GM19043 (cell line): ENCODE data around the gene CCDC80.

Experiments
- ATAC-seq: cut with Tn5 transposase; IDR thresholded peaks from one replicate; pipeline ENCODE4 v1.9.1; 2021; ENCODE audit warnings: low read depth; ENCODE audit not compliant: unreplicated experiment

Gene CCDC80

DNA sequence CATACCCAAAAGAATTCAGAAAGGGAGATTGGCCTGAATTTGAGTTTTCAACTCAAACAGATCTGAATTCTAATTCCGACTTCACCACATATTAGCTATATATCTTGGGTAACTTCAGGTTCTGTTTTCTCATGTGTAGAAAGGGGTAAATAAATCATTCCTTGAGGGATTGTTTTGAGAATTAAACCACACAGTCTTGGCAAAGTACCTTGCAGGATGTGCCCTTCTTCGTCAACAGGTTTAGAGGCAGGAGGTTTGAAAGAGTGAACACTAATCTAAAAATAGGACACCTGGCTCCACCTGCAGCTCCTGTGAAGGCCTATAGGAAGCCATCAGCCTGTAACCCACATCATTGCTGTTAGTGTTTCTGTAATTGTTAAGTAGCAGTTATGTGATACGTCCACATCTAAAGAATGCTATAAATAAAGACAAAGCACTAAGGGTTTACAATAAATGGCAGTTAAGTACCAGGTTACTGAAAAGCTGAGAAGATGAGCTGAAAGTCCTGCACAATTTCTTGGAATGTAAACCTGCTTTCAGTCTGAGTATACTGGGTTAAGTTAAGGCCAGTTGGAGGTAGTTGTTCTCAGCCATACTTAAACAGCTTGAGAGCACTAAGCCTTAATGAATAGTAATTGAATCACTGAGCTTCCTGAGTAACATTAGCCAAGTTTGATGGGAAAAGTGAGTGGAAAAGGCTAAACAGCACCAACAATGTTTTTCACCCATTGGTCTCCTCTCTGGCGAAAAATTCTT lies 6.0 kb downstream of the CCDC80 start:
- ATAC-seq, result no peak

DNA sequence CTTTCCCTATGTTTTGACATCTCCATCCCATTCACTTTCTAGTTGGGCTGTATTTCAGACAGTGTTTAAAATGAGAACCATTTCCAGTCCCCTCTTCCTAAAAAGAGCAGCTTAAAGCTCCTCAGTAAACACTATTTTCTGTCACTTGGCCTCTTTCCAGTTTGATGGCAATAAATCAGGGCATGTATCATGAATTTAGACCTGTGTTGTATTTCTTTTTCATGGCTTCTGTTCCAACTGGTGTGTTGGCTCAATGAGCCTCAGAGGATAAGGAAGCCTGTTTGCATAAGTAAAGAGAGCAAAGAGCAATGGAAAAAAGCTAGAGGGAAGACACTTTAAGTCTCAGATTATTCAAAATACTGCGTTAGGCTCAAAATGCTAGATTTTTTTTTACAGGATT lies 7.2 kb downstream of the CCDC80 start:
- ATAC-seq, result no peak

DNA sequence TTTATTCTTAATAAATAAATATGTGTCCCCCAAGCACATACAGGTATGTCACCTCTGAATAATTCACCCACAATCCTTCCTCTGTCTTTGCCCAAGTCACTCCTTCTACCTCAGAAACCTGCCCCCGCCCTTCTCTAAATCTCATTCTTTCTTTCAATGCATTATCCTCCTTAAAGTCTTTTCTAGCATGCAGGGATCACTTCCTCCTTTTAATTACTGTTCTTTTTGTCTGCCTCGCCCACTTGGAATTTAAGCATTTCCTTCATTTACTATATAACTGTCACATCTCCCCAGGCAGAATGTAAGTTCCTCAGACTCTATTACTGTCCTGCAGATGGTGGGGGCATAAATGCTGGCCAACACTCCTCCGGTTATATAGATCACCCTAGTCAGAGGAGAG lies 7.8 kb downstream of the CCDC80 start:
- no peak for ATAC-seq

DNA sequence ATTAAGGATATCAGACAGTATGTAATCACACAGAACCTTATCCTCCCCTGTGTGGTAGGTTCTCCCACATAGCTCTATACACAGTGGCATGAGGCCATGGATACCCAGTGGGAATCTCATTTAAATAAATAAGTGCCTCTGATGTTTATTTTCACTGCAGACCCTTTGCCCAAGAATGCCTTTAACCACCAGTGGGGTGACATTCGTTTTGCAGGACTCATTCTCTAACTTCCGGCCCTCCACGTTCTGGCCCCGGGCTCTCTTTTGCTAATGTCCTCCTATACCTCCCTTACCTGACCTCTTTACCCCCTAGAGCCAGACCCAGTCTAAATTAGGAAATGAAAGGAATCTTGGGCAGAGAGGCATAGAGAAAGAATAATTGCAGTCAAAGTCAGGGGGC lies 8.3 kb downstream of the CCDC80 start:
- ATAC-seq, result no peak

DNA sequence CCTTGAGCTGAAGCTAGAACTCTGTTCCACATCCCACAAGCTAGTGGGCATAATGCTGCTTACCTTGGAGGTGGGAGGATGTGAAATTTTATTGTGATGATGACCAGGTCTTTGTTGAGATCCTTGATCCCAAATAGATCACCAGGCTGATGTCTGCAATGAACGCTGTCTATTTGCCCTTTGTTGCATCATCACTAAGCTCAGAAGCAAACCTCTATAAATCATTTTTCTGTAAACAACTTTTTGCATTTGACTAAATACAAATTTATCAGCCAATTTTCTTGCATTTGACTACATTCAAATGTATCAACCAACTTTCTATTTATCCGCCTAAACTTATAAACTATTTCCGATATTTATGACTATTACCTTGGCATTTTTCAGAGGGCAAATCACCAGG lies 9.7 kb downstream of the CCDC80 start:
- ATAC-seq, result no peak

DNA sequence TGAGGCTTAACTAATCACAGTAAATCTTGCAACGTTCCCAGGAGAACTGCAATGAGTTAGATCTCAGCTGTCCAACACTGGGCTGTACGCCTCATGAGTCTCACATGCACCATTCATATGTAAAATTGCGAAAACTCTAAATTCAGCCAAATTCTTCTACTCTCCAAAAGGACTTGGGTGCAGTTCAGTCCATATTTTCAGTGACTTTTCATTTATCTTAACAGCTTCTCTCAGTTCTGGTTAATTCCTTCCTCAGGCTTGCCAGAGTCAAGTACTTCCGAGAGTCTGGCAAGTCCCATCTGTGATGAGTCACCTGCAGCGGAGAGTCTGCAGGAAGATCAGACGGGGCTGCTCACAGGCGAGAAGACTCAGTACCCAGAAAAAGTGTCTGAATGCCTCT lies 11.5 kb downstream of the CCDC80 start:
- ATAC-seq, result no peak

DNA sequence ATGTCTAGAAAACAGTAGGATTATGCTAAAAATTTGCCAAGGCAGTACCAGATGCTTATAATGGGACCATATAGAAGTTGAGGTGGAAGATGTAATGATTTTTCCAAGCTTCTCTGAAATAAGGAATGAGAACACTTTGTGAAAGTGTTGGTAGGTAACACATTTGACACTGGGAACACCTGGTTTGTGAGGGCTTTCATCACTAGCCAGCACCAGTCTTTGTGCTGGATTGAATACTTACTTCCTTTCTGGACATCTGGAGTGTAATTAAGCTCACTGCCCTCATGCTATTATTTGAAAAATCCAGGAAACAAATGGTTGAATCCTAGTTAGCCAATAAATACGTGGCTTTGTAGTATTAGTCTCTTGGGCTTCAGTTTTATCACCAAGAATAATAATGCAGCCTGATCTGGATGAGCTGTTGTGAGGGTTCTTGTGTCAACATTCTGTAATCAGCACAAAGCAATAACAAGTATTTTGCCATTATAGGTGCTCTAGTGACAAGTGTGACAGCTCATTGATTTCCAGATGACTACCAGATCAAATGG lies 12.9 kb downstream of the CCDC80 start:
- ATAC-seq, result no peak

DNA sequence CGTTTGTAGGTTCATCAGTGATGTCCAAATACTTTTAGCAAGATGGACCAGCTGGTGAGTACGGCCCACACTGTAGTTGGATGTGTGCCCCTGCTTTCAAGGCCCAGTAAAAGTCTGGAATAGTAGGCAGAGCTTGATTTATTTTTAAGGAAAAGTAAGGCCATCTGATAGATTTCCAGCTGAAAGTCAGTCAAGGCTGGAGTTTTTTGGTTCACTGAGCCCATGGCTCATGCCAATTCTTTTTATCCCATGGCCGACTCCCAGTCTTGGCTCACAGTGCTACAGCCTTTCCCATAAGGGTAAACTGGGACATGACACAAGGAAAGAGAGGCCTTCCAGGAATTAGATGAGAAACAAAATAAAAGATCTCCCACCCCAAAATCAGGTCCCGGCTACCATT lies 13.5 kb downstream of the CCDC80 start:
- ATAC-seq, result no peak

DNA sequence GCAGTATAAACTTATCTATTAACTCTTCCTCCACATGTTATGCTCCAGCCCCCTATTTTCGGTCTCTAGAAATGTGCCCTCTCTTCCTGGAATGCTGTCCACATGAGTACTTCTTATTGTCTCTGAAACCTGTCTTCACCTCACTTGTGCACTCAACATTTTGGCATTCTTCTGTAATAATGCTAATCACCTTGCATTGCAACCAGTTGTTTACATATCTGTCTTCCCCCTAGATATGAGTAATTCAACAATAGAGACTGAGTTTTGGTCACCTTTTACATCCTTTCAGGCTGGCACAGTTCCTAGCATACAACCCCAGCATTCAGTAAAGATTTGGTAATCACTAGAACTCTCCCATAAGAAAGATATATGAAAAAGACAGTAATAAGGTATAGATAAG lies 17.2 kb downstream of the CCDC80 start:
- no peak for ATAC-seq

DNA sequence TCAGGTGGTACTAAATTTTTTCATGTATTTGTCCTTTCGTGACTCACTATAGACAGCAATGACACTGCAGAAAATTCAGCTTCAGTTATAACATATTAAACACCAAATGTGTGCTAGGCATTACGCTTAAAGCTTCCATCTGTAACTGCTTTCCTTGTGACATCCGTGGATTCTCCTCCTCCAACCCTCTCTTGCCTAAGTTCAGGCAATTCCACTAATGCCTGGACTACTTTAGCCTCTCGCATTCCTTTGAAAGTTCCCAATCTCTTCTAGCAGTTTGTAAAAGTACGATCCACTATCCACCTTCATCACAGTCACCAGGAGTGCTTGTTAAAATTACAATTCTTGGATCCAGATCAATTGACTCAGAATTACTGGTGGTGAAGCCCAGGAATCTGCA lies 17.7 kb downstream of the CCDC80 start:
- no peak for ATAC-seq

DNA sequence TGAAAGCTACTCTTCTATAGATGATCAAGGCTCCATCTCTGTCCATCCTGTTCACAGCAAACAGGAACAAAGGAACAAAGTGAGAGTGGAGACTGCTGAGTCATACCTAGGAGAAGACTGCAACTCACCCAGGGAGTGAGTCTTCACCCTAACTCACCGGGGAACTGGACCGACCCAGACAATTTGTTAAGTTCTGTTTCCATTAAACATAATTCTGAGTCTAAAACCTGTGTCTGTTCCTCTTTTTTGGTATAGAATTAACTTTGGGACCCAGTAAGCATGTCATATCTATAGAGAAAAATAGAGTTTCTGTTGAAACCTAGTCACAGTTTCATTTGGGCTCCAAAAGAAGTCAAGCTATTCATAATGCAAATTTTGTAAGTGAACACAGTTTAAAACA lies 21.6 kb downstream of the CCDC80 start:
- peak; percentile 87 for ATAC-seq

DNA sequence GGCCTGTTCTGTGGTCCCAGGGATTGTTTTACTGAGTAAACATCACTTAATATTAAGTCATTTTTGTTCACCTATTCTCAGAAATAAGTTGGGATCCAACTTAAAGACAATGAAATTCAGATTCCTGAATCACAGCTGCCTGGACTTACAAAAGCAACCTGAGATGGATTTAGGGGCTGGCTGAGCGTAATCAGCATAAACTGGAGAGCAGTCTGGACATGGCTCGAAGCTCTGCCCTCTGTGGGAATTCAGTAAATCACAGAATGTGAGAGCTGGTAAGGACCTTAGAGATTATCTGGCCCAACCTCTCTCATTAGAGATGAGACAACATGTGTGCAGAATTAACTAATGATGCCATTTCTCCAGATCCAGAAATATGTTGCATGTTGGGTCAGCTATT lies 23.7 kb downstream of the CCDC80 start:
- ATAC-seq, result no peak

DNA sequence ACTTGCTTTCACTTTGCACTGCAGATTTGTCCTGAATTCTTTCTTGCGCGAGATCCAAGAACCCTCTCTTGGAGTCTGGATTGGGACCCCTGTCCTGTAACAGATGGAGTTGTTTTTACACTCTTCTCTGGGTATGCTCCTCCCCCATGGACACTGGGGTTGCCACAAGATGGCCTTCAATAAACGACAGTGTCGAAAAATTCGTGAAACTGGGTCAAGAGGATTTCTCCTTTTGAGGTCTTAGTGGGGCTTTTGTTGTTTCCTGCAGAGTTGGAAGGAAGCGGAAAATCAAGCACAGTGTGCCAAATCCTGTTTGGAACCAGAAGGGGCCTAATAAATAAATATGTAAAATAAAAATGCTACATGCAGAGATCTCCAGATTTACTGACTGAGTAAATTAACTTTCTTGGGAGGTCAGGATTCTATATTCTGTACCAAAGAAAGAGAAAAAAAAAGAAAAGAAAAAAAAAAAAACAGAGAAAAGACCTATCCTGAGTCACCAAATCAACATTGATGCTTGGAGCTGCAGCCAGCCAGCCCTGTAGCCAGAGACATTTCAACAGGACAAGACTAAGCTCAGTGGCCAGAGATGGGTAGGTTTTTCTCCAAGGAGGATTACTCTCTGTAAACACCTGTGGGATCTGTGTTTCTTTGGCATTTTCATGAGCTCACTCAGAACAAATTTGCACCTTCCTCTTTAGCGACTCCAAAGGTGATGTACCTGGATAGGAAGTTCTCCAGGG lies 24.8 kb downstream of the CCDC80 start:
- no peak for ATAC-seq

DNA sequence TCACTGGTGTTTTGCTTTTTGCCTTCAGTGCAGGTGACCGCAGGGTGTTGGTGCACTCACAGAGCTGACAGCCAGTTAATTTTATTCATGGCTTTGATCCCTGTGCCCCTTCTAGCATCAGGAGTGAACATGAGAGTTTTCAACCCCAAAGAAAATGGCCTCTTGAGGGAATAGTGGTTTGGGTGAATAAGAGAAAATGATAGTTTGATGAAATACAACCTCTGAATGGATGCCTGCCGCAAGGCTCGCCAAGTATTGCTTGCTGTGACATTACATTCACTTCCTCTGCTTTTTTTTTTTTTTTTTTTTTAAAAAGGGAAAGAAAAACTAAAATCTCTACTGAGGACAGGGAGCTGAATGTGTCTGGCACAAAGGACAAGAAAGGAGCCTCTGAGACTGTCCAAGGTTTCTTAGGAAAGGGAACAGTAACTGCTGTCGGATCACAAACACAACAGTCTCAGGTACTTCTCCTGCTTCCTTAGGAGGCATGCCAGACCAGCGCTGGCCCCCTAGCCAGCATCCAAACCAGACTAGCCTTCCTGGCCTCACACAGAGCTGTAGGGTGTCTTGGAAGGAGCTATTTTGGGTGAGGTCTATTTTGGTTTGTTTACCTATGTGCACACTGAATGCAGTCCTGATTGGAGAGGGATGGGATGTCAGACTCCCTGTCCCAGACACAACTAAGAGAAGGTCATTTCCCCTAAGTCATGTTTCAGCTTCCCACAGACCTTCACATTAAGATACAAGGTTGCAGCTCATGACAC lies 29.0 kb downstream of the CCDC80 start:
- ATAC-seq, result no peak

DNA sequence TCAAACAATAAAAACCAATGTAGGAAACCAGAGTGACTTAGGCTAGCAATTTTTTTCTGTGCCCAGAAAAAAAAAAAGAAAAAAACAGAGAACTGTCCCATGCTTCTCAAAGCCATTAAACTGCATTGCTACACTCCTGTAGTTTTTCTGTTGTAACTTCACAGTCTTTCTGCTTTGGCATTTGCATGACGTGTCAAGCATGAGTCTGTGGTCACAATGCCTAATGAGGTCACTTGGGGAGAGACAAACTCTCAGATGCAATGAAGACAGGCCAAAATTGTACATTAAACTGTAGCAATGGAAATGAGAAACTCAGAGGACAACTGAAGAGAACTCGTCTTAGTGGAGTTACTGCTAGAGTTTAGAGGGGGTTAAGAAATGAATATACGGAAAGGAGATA lies 30.8 kb downstream of the CCDC80 start:
- no peak for ATAC-seq

DNA sequence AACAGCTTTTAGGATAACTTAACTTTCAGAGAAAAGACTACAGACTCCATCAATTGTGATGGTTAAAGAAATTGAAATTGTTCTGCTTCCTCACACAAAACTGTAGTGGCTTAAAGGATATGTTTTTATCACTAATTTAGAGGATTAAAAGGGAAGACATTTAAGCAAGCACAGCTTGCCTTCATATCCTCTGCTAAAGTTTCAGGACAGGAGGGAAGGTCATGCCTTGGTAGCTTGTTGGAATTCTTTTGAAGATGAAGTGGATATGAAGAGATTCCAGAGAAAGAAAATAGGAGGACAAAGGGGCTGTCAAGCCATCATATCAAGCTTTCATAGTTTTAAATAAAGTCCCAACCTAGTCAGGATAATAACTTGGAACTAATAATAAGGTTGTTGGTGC lies 33.1 kb downstream of the CCDC80 start:
- no peak for ATAC-seq

DNA sequence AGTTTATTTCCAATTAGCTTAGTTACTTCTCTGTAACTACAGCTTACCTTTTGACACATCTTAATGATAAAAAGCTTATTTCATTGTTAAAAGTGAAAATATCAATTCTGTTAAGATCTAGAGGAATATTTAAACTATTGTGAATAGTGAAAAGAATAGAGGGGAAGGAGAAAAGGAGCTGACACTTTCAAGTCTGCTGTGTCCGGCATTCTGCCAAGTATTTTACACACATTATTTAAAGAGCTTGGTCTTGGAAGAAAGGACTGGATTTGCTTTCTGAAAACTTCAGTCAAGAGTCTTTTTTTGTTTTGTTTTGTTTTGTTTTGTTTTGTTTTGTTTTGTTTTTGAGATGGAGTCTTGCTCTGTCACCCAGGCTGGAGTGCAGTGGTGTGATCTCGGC lies 34.8 kb downstream of the CCDC80 start:
- no peak for ATAC-seq

DNA sequence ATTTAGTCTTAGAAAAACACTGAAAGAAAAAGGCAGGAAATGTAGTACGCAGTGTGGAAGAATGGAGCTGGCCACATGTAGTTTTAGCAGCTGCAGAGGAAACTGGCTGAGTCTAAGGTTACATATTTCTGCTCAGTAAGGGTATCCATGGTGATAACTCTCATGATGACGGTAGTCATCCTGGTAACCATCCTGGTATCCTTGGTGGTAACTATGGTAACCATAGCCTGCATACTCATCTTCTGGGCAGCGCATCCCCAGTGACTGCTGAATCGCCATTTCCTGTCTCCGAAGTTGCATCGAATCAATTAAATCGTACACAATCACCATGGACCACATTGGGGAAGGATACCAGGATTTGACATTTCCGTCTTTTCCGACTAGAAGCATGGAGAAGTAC lies 35.7 kb downstream of the CCDC80 start:
- no peak for ATAC-seq

DNA sequence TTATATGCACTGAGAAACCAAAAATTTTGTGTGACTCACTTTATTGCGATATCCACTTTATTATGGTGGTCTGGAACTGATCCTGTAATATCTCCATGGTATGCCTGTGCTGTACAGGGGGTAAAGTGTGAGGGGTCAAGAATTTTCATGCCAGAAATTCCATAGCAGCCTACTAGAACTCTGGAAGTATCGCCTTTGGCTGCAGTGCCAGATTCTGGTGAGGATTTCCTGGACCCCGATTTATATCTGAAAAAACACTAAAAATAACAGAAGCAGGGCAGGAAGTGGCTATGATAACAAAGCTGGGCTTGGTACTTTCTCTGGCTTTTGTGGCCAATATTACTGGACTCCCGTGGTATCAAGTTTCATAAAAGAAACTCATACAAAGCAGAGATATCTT lies 36.4 kb downstream of the CCDC80 start:
- no peak for ATAC-seq

DNA sequence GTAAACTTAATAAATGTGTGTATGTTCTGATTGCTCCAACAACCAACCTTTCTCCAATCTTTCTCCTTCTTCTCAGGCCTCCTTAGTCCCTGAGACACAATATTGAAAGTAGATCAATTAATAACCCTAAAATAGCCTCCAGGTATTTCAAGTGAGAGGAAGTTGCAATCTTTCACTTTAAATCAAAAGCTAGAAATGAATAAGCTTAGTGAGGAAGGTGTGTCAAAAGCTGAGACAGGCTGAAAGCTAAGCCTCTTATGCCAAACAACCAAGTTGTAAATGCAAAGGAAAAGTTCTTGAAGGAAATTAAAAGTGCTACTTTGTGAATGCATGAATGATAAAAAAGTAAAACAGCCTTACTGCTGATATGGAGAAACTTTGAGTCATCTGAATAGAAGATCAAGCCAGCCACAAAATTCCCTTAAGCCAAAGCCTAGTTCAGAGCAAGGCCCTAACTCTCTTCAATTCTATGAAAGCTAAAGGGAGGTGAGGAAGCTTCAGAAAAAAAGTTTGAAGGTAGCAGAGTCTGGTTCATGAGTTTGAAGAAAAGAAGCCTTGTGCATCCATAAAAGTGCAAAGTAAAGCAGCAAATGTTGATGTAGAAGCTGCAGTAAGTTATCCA lies 38.6 kb downstream of the CCDC80 start:
- peak; percentile 52 for ATAC-seq

DNA sequence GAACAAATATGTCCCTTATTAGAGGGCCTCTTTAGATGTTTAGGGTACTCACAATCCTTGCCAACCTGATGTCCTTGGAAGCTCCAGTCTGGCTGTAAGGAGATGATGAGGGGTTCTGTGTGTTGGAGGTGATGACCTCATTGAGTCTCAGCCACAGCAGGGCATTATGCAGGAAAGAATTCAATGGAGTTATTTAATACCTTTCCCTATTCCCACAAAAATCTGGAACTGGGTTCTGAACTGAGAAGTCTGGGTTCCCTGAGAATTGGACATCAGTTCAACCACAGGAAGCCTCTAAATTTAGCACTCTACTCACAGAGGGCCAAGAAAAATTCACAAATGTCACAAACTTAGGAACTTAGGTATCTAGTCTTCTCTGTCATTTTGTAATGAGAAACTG lies 42.2 kb downstream of the CCDC80 start:
- ATAC-seq, result no peak
